Panc1 (cell line): ENCODE data around the gene NMNAT3.

Experiments used
- POLR2AphosphoS5 ChIP-seq: IDR thresholded peaks from 2 replicates; pipeline ENCODE4 v1.6.1; 2012; ENCODE audit warnings: mild to moderate bottlenecking, low read depth, low read length, moderate library complexity
- SIN3A ChIP-seq: IDR thresholded peaks from 2 replicates; pipeline ENCODE4 v1.6.1; 2012; ENCODE audit warnings: low read depth, mild to moderate bottlenecking, low read length, moderate library complexity, borderline replicate concordance; ENCODE audit not compliant: insufficient read depth
- TCF7L2 ChIP-seq: IDR thresholded peaks from 2 replicates; pipeline ENCODE4 v1.6.1; 2011; ENCODE audit warnings: mild to moderate bottlenecking, low read depth, low read length, inconsistent platforms
- TF ChIP-seq, protein P1 (sequence below): fragments of 450-650 bp; IDR thresholded peaks from 2 replicates; pipeline ENCODE4 v1.5.1; 2017; ENCODE audit warnings: mild to moderate bottlenecking
- TF ChIP-seq, protein P2 (sequence below), 2 experiments: IDR thresholded peaks; 2 replicates each; pipeline ENCODE4 v1.6.1; 2011 to 2012; ENCODE audit warnings: low read depth in 2 of 2, control low read depth in 1 of 2, low read length in 1 of 2, mild to moderate bottlenecking in 1 of 2, moderate library complexity in 1 of 2; ENCODE audit not compliant: insufficient read depth in 1 of 2

DNA sequence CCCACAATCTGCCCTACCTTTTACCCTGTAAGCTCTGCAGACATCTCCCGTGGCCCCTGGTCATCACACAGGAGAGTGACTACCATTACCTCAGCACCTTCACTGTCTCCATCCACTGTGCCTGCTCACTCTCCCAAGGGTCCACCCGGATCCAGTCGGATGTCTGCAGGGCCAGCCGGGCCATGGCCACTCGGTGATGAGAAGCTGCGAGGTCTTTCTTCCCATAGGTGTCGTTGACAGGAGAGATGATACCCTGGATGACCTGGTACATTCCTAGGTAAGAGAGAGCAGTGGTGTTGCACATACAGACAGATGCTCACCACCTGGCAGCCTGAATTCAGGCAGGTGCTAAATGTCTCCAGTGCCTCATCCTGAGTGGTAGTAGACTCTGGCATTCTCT, 99.0 kb downstream of the NMNAT3 start:
- TF ChIP-seq, protein P1, sequence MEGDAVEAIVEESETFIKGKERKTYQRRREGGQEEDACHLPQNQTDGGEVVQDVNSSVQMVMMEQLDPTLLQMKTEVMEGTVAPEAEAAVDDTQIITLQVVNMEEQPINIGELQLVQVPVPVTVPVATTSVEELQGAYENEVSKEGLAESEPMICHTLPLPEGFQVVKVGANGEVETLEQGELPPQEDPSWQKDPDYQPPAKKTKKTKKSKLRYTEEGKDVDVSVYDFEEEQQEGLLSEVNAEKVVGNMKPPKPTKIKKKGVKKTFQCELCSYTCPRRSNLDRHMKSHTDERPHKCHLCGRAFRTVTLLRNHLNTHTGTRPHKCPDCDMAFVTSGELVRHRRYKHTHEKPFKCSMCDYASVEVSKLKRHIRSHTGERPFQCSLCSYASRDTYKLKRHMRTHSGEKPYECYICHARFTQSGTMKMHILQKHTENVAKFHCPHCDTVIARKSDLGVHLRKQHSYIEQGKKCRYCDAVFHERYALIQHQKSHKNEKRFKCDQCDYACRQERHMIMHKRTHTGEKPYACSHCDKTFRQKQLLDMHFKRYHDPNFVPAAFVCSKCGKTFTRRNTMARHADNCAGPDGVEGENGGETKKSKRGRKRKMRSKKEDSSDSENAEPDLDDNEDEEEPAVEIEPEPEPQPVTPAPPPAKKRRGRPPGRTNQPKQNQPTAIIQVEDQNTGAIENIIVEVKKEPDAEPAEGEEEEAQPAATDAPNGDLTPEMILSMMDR, result no peak
- TF ChIP-seq POLR2AphosphoS5 (no peak), TCF7L2 (no peak), SIN3A (no peak)
- TF ChIP-seq, protein P2, sequence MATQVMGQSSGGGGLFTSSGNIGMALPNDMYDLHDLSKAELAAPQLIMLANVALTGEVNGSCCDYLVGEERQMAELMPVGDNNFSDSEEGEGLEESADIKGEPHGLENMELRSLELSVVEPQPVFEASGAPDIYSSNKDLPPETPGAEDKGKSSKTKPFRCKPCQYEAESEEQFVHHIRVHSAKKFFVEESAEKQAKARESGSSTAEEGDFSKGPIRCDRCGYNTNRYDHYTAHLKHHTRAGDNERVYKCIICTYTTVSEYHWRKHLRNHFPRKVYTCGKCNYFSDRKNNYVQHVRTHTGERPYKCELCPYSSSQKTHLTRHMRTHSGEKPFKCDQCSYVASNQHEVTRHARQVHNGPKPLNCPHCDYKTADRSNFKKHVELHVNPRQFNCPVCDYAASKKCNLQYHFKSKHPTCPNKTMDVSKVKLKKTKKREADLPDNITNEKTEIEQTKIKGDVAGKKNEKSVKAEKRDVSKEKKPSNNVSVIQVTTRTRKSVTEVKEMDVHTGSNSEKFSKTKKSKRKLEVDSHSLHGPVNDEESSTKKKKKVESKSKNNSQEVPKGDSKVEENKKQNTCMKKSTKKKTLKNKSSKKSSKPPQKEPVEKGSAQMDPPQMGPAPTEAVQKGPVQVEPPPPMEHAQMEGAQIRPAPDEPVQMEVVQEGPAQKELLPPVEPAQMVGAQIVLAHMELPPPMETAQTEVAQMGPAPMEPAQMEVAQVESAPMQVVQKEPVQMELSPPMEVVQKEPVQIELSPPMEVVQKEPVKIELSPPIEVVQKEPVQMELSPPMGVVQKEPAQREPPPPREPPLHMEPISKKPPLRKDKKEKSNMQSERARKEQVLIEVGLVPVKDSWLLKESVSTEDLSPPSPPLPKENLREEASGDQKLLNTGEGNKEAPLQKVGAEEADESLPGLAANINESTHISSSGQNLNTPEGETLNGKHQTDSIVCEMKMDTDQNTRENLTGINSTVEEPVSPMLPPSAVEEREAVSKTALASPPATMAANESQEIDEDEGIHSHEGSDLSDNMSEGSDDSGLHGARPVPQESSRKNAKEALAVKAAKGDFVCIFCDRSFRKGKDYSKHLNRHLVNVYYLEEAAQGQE (IDR thresholded peaks at IDR 0.05; ENCODE audit: insufficient read depth in 1 of 2, low read depth in 2 of 2, low read length in 1 of 2), result no peak
